Occipital lobe (tissue), 2 donors: ENCODE measurements around the gene MED13. TPM values are rescaled to one million over a fixed set of nuclear protein-coding genes. Genes with fewer than 3 reads are reported as not detected.
"Not testable (repeated sequence)": the region's sequence is repeated elsewhere in the genome, so short reads cannot be mapped to it uniquely, and the experiment has no call there.

Source experiments
- DNase-seq: peaks from one replicate; lab custom pipeline; 2025; lab: John Stamatoyannopoulos, UW
- total RNA-seq: library from RNA; depleted of rRNA; stranded (reverse); fragments of >200 nt; gene quantifications from one replicate; pipeline ENCODE4 v1.2.3, GENCODE V29; 2014

Gene MED13
- total RNA-seq, 1 donor from 2014 or later, result 150 TPM

DNA sequence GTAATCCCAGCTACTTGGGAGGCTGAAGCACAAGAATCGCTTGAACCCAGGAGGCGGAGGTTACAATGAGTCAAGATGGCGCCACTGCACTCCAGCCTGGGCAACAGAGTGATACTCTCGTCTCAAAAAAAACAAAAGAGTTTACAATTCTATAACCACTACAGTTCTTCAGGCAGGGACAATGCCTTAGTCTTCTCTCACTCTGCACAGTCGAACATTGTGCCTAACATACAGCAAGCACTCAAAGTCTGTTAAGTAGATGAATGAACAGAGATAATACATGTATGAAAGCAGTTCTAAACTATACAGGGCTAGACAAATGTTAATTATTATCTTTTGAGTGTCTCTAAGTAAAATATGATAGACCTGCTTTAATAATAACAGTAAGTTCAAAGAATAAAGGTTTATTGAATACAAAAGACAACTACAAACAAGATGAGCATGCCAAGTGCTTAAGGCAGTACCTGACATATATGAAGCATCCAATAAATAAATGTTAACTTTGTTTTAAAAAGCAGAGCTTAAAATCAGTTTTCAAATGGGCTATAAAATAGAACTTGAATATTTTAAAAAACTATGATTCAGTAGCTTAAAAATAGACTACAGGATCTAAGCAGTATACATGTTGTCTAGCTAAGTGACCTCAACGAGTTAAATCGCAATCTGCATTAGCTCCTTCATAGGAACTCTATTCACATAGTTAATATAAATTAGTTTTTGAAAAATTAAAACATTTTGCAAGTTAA lies 156.6 kb downstream of the MED13 start:
- DNase-seq, result no peak

- DNase-seq, result no peak
Measured at GRCh38 chr17:61907361-61907760, 157.7 kb downstream of the MED13 start.

DNA sequence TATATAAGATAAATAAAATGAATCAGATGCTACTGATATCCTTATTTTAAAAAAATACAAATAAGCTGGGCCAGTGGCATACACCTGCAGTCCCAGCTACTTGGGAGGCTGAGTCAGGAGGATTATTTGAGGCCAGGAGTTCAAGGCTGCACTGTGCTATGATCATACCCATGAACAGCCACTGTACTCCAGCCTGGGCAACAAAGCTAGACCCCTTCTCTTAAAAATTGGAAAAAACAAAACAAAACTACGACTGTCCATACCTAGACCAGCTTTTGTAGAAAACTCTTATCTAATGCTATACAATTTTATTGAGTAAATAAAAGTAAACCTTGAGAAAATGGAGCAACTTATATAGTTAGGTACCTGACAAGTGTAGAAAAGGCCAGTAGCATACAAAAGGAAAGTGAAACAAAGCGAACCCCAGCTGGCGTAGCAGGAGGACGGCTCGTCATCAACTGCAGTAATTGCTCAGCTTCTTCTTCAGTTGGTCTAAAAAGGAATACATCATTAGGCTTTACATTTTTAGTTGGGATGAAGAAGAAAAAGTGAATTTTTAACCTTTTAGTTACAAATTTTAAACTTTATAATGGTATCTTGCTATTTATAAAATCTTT lies 160.9 kb downstream of the MED13 start:
- DNase-seq, result no peak

DNA sequence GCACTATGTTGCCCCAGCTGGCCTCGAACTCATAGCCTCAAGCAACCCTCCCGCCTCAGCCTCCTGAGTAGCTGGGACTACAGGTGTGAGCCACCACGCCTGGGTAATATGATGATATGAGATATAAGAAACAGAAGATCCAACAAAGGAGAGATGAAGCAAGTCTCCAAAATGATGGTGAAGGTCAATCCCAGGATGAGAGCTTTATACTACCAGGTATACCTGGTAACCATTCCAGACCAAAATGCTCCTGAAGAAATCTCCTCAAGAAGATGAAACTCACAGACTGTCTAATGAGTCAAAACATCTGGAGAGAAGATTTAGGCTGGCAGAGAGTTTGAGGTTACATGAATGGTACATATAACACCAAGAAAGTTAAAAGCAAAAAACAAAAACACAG lies 161.8 kb downstream of the MED13 start:
- DNase-seq, result no peak

DNA sequence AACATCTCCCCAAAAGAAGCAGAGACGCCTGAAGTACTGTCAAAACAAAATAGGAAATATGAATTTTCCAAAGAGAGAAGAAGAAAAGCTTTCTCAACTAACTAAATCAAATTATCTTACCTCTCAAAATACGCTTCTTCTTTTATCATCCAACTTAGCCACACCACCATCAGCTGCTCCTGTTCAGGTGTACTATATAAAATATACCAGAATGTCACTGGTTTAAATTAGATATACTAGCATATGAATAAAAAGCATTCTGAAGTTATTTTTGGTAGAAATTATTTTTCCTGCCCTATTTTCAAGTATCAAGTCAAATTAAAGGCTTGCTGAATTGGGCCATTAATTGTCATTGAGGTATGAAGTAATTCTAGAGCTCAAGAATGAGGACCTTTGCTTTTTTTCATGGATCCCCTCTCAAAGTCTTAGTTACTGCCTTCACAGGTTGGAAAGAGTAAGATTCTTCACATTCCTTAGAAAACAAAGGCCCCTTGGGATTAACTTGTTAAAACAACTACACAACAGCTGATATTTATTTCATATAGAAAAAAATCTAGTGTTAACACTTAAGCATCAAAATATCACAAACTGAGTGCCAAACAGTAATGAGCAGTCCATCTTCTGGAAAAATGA lies 167.4 kb downstream of the MED13 start:
- DNase-seq, result no peak

DNA sequence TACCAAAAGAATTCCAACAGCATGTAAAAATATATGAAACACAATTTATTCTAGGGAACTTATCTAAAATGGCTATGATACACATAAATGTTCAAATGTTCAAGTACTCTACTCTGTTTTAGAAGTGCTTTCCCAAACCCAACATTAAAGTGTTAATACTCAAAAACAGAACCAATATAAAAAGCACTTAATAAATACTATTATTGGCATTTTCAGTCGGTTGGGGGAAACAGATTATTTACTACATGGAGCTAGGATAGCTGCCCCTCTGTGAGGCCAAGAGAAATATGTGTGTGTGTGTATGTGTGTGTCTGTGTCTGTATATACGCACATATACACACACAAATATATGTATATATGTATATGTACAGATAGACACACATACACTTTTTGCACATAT lies 169.7 kb downstream of the MED13 start:
- no peak for DNase-seq

- DNase-seq, result not testable (repeated sequence)
Measured at GRCh38 chr17:61894310-61894709, 170.8 kb downstream of the MED13 start.

Other genes with a start within 250 kb of the MED13 start
- gene BRIP1, start 201.8 kb downstream of the MED13 start, total RNA-seq, result 5.8 TPM
- gene INTS2, start 137.3 kb downstream of the MED13 start, total RNA-seq, result 35.9 TPM